H1 (cell line): ENCODE results near the gene DAW1. TPM values are rescaled to one million over a fixed set of nuclear protein-coding genes. Genes with fewer than 3 reads are reported as not detected.

Experiments
- CTCF ChIA-PET: fragments of 300-600 bp; sonication (Branson Sonifier 250); formaldehyde crosslinking; loops from one replicate; lab custom pipeline; 2021; ENCODE audit not compliant: partially characterized antibody; lab: Charles Lee
- POLR2A ChIA-PET: fragments of 300-600 bp; sonication (Branson Sonifier 250); formaldehyde crosslinking; loops from one replicate; lab custom pipeline; 2021; ENCODE audit warnings: inconsistent platforms; ENCODE audit not compliant: partially characterized antibody; lab: Charles Lee
- DNase-seq, 2 experiments: peaks; one replicate each; pipeline versions ENCODE4 v3.0.0 to v3.0.0-alpha.2; 2010 to 2022; ENCODE audit warnings: low spot score in 2 of 2, low read depth in 1 of 2, mixed read lengths in 1 of 2
- FAIRE-seq: peaks from 2 replicates; lab custom pipeline; 2011; peaks lifted over from hg19 to GRCh38; lab: Jason Lieb, UNC
- H2AFZ ChIP-seq: 2 replicates; pipeline ENCODE4 v1.8.1; 2012; ENCODE audit warnings: low read length, inconsistent platforms
- H2AK5ac ChIP-seq: 2 replicates; pipeline ENCODE4 v1.6.1; 2013; ENCODE audit warnings: low read depth, low read length
- H2BK120ac ChIP-seq: replicated peaks from 2 replicates; pipeline ENCODE3; 2013; ENCODE audit warnings: low read depth, low read length, inconsistent platforms
- H2BK12ac ChIP-seq: 2 replicates; pipeline ENCODE4 v1.6.1; 2013; ENCODE audit warnings: low read depth, low read length
- H2BK15ac ChIP-seq: 2 replicates; pipeline ENCODE4 v1.6.1; 2013; ENCODE audit warnings: low read length
- H2BK20ac ChIP-seq: 2 replicates; pipeline ENCODE4 v1.6.1; 2013; ENCODE audit warnings: low read length
- H2BK5ac ChIP-seq: 2 replicates; pipeline ENCODE4 v1.6.1; 2013; ENCODE audit warnings: low read depth, low read length
- H3K14ac ChIP-seq: 2 replicates; pipeline ENCODE4 v1.6.1; 2013; ENCODE audit warnings: inconsistent platforms; ENCODE audit not compliant: insufficient read length
- H3K18ac ChIP-seq: 2 replicates; pipeline ENCODE4 v1.6.1; 2013; ENCODE audit warnings: low read length; ENCODE audit errors: extremely low read depth
- H3K23ac ChIP-seq: 2 replicates; pipeline ENCODE4 v1.6.1; 2013; ENCODE audit warnings: inconsistent platforms; ENCODE audit not compliant: insufficient read length
- H3K23me2 ChIP-seq: 2 replicates; pipeline ENCODE4 v1.6.1; 2013; ENCODE audit warnings: low read depth, low read length
- H3K27ac ChIP-seq: 2 replicates; pipeline ENCODE4 v1.6.1; 2011; ENCODE audit warnings: low read depth, low read length, inconsistent platforms
- H3K27me3 ChIP-seq, 4 experiments: replicated peaks in 1 of 4; 1 replicate in 1 of 4; 2 replicates in 3 of 4; pipeline versions ENCODE4 v1.6.1 to v1.8.1; 2011 to 2013; ENCODE audit warnings: low read length in 3 of 4, mild to moderate bottlenecking in 3 of 4, inconsistent platforms in 2 of 4, mixed read lengths in 2 of 4, moderate library complexity in 1 of 4; ENCODE audit not compliant: control insufficient read depth in 3 of 4, insufficient read depth in 3 of 4; ENCODE audit errors: extremely low read depth in 1 of 4
- H3K36me3 ChIP-seq, 4 experiments: 2 replicates each; pipeline versions ENCODE4 v1.6.1 to v1.8.1; 2011 to 2013; ENCODE audit warnings: mild to moderate bottlenecking in 4 of 4, low read length in 3 of 4, moderate library complexity in 2 of 4, control low read depth in 1 of 4, inconsistent platforms in 1 of 4; ENCODE audit not compliant: insufficient read depth in 4 of 4, control insufficient read depth in 2 of 4
- H3K4ac ChIP-seq: replicated peaks from 2 replicates; pipeline ENCODE3; 2013; ENCODE audit warnings: low read length, low read depth, mixed read lengths, inconsistent platforms; ENCODE audit not compliant: insufficient read length
- H3K4me1 ChIP-seq, 4 experiments: replicated peaks in 1 of 4; 1 replicate in 1 of 4; 2 replicates in 3 of 4; pipeline versions ENCODE4 v1.6.1 to v1.8.1; 2011 to 2013; ENCODE audit warnings: low read length in 3 of 4, inconsistent platforms in 2 of 4, mixed read lengths in 1 of 4; ENCODE audit not compliant: insufficient read depth in 4 of 4, control insufficient read depth in 3 of 4
- H3K4me2 ChIP-seq, 2 experiments: 2 replicates each; pipeline versions ENCODE4 v1.6.1 to v1.8.1; 2011 to 2013; ENCODE audit warnings: low read depth in 2 of 2, low read length in 2 of 2, control low read depth in 1 of 2, inconsistent platforms in 1 of 2, mild to moderate bottlenecking in 1 of 2; ENCODE audit not compliant: insufficient read depth in 1 of 2
- H3K4me3 ChIP-seq, 4 experiments: fragments of 200-600, 300-600 bp in 1 of 4; sonication (generic), shearing (Covaris generic), sonication (Bioruptor Twin) in 1 of 4; 2 replicates each; pipeline versions ENCODE4 v1.5.1 to v1.8.1; 2011 to 2016; ENCODE audit warnings: low read length in 4 of 4, low read depth in 3 of 4, control low read depth in 2 of 4, inconsistent platforms in 2 of 4, mild to moderate bottlenecking in 2 of 4, mixed read lengths in 1 of 4, moderate library complexity in 1 of 4; ENCODE audit not compliant: insufficient read depth in 2 of 4; ENCODE audit errors: extremely low read depth in 1 of 4
- H3K56ac ChIP-seq: replicated peaks from 2 replicates; pipeline ENCODE3; 2013; ENCODE audit warnings: low read depth, mild to moderate bottlenecking, mixed read lengths, low read length, inconsistent platforms; ENCODE audit not compliant: insufficient read length
- H3K79me1 ChIP-seq: 2 replicates; pipeline ENCODE4 v1.6.1; 2013; ENCODE audit warnings: low read depth, low read length, control low read depth
- H3K79me2 ChIP-seq, 2 experiments: 2 replicates each; pipeline versions ENCODE4 v1.6.1 to v1.8.1; 2012 to 2013; ENCODE audit warnings: low read length in 2 of 2, mild to moderate bottlenecking in 2 of 2, inconsistent platforms in 1 of 2; ENCODE audit not compliant: insufficient read depth in 2 of 2, control insufficient read depth in 1 of 2
- H3K9ac ChIP-seq, 4 experiments: replicated peaks in 1 of 4; 1 replicate in 1 of 4; 2 replicates in 3 of 4; pipeline versions ENCODE4 v1.6.1 to v1.8.1; 2011 to 2013; ENCODE audit warnings: low read depth in 3 of 4, low read length in 3 of 4, control low read depth in 2 of 4, mild to moderate bottlenecking in 2 of 4, moderate library complexity in 2 of 4, inconsistent platforms in 1 of 4; ENCODE audit errors: extremely low read depth in 1 of 4
- H3K9me3 ChIP-seq, 2 experiments: 2 replicates each; pipeline versions ENCODE4 v1.6.1 to v1.8.1; 2012 to 2013; ENCODE audit warnings: mild to moderate bottlenecking in 2 of 2, moderate library complexity in 2 of 2, control low read depth in 1 of 2, inconsistent platforms in 1 of 2, low read depth in 1 of 2, low read length in 1 of 2, mixed read lengths in 1 of 2; ENCODE audit not compliant: insufficient read depth in 2 of 2
- H4K20me1 ChIP-seq, 2 experiments: replicated peaks in 1 of 2; 2 replicates each; pipeline versions ENCODE3 to v1.8.1; 2011 to 2013; ENCODE audit warnings: inconsistent platforms in 2 of 2, low read length in 2 of 2, mild to moderate bottlenecking in 1 of 2; ENCODE audit not compliant: insufficient read depth in 2 of 2, control insufficient read depth in 1 of 2
- H4K5ac ChIP-seq: 2 replicates; pipeline ENCODE4 v1.6.1; 2013; ENCODE audit warnings: low read length, low read depth, mixed read lengths, inconsistent platforms; ENCODE audit not compliant: insufficient read length
- H4K8ac ChIP-seq: 2 replicates; pipeline ENCODE4 v1.8.0; 2013; ENCODE audit warnings: mild to moderate bottlenecking, moderate library complexity, low read length, inconsistent platforms; ENCODE audit not compliant: insufficient read depth; ENCODE audit errors: extremely low read depth
- H4K91ac ChIP-seq: replicated peaks from 2 replicates; pipeline ENCODE3; 2013; ENCODE audit warnings: low read length, mixed read lengths, inconsistent platforms; ENCODE audit not compliant: insufficient read length
- ATF2 ChIP-seq: IDR thresholded peaks from 2 replicates; pipeline ENCODE4 v1.6.1; 2012; ENCODE audit warnings: low read length, inconsistent platforms
- BACH1 ChIP-seq: IDR thresholded peaks from 2 replicates; pipeline ENCODE4 v1.6.1; 2012; ENCODE audit warnings: low read length, improper control_type of control experiment
- BCL11A ChIP-seq, 2 experiments: IDR thresholded peaks; one replicate each; pipeline ENCODE4 v1.6.1; 2011; ENCODE audit warnings: low read depth in 2 of 2, low read length in 2 of 2, mild to moderate bottlenecking in 2 of 2
- CEBPB ChIP-seq: IDR thresholded peaks from 2 replicates; pipeline ENCODE4 v1.6.1; 2012; ENCODE audit warnings: low read depth, low read length
- CHD2 ChIP-seq: IDR thresholded peaks from 2 replicates; pipeline ENCODE4 v1.6.1; 2012; ENCODE audit warnings: low read length, improper control_type of control experiment
- FOSL1 ChIP-seq: IDR thresholded peaks from 2 replicates; pipeline ENCODE4 v1.6.1; 2011; ENCODE audit warnings: mild to moderate bottlenecking, low read depth, low read length, moderate library complexity; ENCODE audit not compliant: insufficient read depth
- HDAC2 ChIP-seq, 2 experiments: fragments of 300-600 bp in 1 of 2; sonication (generic) in 1 of 2; IDR thresholded peaks; 2 replicates each; pipeline ENCODE4 v1.6.1; 2011 to 2012; ENCODE audit warnings: low read depth in 2 of 2, low read length in 2 of 2, mild to moderate bottlenecking in 2 of 2, moderate library complexity in 2 of 2, borderline replicate concordance in 1 of 2, inconsistent platforms in 1 of 2
- MAX ChIP-seq: IDR thresholded peaks from 2 replicates; pipeline ENCODE4 v1.6.1; 2012; ENCODE audit warnings: inconsistent platforms
- RNF2 ChIP-seq: fragments of 200-900, 300-1000 bp; sonication (generic); IDR thresholded peaks from 2 replicates; pipeline ENCODE4 v1.7.1; 2016; ENCODE audit warnings: borderline replicate concordance, low read depth, mild to moderate bottlenecking, antibody characterized with exemption, low read length; ENCODE audit not compliant: poor library complexity, severe bottlenecking; ENCODE audit errors: missing control alignments
- SUZ12 ChIP-seq: fragments of 200-600 bp; sonication (generic); IDR thresholded peaks from 2 replicates; pipeline ENCODE4 v1.6.1; 2012; ENCODE audit warnings: mild to moderate bottlenecking, inconsistent platforms, low read length, moderate library complexity, mixed read lengths
- TBP ChIP-seq: IDR thresholded peaks from 2 replicates; pipeline ENCODE4 v1.6.1; 2011; ENCODE audit warnings: low read depth, low read length, improper control_type of control experiment
- YY1 ChIP-seq: IDR thresholded peaks from 2 replicates; pipeline ENCODE4 v1.6.1; 2011; ENCODE audit warnings: low read depth, mild to moderate bottlenecking, low read length
- WGBS, 2 experiments: shearing (Covaris generic) in 1 of 2; methylation state at CpG; one replicate each; pipeline versions ENCODE4 v1.1.6 to v1.1.7; 2013 to 2015; ENCODE audit warnings: low lambda C conversion rate in 2 of 2, mixed read lengths in 2 of 2, inconsistent platforms in 1 of 2, low coverage in 1 of 2, missing lambda C conversion rate in 1 of 2; ENCODE audit not compliant: insufficient replicate concordance in 2 of 2, insufficient coverage in 1 of 2, insufficient read length in 1 of 2; ENCODE audit errors: extremely low coverage in 1 of 2, missing lambda C conversion rate in 1 of 2; 5-methylcytosine and 5-hydroxymethylcytosine counted together
- polyA plus RNA-seq, 7 experiments: library from polyadenylated mRNA; depleted of rRNA in 3 of 7; stranded (reverse) in 5 of 7; unstranded in 2 of 7; fragments of >200 nt in 5 of 7; fragments of 200-250 nt in 2 of 7; gene quantifications; 1 replicate in 5 of 7; 2 replicates in 1 of 7; 4 replicates in 1 of 7; pipeline versions ENCODE4 v1.2.1 to v1.2.3, GENCODE V29; 2011 to 2013; ENCODE audit warnings: missing spikeins in 2 of 7, mixed read lengths in 2 of 7
- total RNA-seq: library from RNA; stranded (reverse); fragmentation: NEBNext Ultra II Directional; extraction: Animal tissue kit (Norgen Biotek cat#: 25700); gene quantifications from 2 replicates; pipeline ENCODE4 v1.2.1, GENCODE V29; 2021

Gene DAW1
- total and polyA plus RNA-seq, 2 of the 8 experiments (the other 6 are each of a cell fraction or from before 2014, with no cell fraction given) = 0.44 to 1.4 TPM

GRCh38 chr2:227932001-227932400, 60.6 kb downstream of the DAW1 start:
- Histone ChIP-seq H3K4me1 (no peaks in the 10 kb centered on the region), H4K8ac (no peak overlapping the region), H2BK120ac (no peak overlapping the region), H3K36me3 (no peaks in the 10 kb centered on the region), H3K23ac (no peak overlapping the region), H3K79me1 (no peaks in the 10 kb centered on the region), H2BK12ac (no peak overlapping the region), H3K56ac (no peak overlapping the region), H3K14ac (no peak overlapping the region), H2AK5ac (no peak overlapping the region), H3K79me2 (no peaks in the 10 kb centered on the region), H3K23me2 (no peaks in the 10 kb centered on the region), H3K9me3 (0 out of 4 replicates have a peak, but pooled peaks cover 0 to under 1% of the 10 kb centered on the region in 2 experiments), H3K9ac (no peak overlapping the region), H2BK5ac (no peak overlapping the region), H3K27ac (no peak overlapping the region), H3K18ac (no peak overlapping the region), H3K4ac (no peak overlapping the region), H2BK15ac (no peak overlapping the region), H3K4me3 (no peak overlapping the region), H3K4me2 (no peak overlapping the region), H2AFZ (no peak overlapping the region), H3K27me3 (no peaks in the 10 kb centered on the region), H4K91ac (no peak overlapping the region), H2BK20ac (no peak overlapping the region), H4K20me1 (no peaks in the 10 kb centered on the region), H4K5ac (no peak overlapping the region)
- ChIA-PET POLR2A (no interaction called here), CTCF (interaction anchor here (0.8 to 1.3 kb wide), 6 partner anchors 9 to 385 kb away, joined by 3 to 8 read pairs (median 3); no protein-coding TSS in a partner anchor)
- WGBS, 2 experiments = 84% methylated on average over 6 of the region's 6 CpGs; no CpG with 5 or more reads in 1 of the 2 experiments
- FAIRE-seq = no peak
- DNase-seq = no peak
- TF ChIP-seq MAX (no peak), ATF2 (no peak), YY1 (no peak), RNF2 (no peak), CEBPB (no peak), TBP (no peak), SUZ12 (no peak), BACH1 (no peak), FOSL1 (no peak), BCL11A (IDR thresholded peaks at IDR 0.05; ENCODE audit: low read depth in 2 of 2, low read length in 2 of 2) (no peak), CHD2 (no peak), HDAC2 (IDR thresholded peaks at IDR 0.05; ENCODE audit: borderline replicate concordance in 1 of 2, low read depth in 2 of 2, low read length in 2 of 2) (no peak)
